Measurements from ENCODE around the gene SMPD3.

Gene SMPD3

DNA sequence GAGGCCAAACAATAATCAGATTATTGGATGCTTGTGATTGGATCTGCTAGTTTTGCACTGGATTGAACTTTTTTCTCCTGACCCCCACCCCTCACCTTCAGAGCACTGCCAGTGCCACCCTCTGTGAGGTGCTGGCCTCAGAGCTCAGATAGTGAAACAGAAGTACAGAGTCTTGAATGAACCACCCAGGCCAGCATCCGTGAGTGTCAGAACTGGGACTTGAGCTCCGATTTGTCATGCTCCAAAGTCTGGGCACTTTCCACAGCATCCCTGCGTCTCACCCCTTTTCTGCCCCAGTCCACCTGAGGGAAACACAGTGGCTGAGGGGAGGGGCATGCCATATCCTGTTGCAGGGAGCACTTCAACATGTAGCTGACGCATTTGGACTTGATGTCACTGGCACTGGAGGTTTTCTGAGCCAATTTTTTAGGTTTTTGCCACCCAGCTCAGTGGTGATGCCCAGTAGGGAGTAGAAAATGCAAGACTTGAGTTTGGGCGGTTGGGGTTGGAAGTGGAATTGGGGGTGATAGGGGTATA lies 47.3 kb downstream of the SMPD3 start:
- Histone ChIP-seq H3K27me3 (replicated peaks; ENCODE audit: control insufficient read depth, insufficient read depth, low read length) (no peaks in the 10 kb centered on the region), H3K4me3 (replicated peaks; ENCODE audit: low read depth, low read length) (no peak overlapping the region), H3K36me3 (ENCODE audit: control insufficient read depth, insufficient read depth, low read length) (no peaks in the 10 kb centered on the region)
- TF ChIP-seq, protein P1, sequence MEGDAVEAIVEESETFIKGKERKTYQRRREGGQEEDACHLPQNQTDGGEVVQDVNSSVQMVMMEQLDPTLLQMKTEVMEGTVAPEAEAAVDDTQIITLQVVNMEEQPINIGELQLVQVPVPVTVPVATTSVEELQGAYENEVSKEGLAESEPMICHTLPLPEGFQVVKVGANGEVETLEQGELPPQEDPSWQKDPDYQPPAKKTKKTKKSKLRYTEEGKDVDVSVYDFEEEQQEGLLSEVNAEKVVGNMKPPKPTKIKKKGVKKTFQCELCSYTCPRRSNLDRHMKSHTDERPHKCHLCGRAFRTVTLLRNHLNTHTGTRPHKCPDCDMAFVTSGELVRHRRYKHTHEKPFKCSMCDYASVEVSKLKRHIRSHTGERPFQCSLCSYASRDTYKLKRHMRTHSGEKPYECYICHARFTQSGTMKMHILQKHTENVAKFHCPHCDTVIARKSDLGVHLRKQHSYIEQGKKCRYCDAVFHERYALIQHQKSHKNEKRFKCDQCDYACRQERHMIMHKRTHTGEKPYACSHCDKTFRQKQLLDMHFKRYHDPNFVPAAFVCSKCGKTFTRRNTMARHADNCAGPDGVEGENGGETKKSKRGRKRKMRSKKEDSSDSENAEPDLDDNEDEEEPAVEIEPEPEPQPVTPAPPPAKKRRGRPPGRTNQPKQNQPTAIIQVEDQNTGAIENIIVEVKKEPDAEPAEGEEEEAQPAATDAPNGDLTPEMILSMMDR (IDR thresholded peaks at IDR 0.05; ENCODE audit: insufficient read depth, low read length, poor library complexity, severe bottlenecking): no peak
- no peak for DNase-seq (ENCODE audit: extremely low read depth, insufficient read length)

- no peak for DNase-seq (ENCODE audit: extremely low read depth, insufficient read length)
Measured at GRCh38 chr16:68400083-68400923, 48.0 kb downstream of the SMPD3 start.

DNA sequence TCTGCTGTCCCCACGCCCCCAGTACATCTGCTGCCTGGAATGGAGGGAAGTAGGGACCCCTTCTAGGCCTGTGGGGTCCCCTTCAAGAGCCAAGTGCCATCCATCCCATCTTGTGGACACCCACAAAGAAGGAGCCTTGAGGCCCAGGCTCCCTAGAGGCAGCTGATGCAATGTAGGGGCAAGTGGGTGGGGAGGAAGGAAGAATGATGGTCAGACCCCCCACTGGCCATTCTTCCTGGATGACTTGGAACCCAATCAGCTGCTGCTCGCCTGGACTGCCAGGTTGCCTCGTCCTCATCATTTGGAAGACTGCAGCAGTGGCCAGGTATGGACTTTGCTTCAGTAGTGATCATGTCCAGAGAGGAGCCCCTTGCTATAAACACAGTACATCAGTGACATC lies 48.9 kb downstream of the SMPD3 start:
- Histone ChIP-seq H3K36me3 (ENCODE audit: control insufficient read depth, insufficient read depth, low read length) (no peaks in the 10 kb centered on the region), H3K27me3 (replicated peaks; ENCODE audit: control insufficient read depth, insufficient read depth, low read length) (no peaks in the 10 kb centered on the region), H3K4me3 (replicated peaks; ENCODE audit: low read depth, low read length) (no peak overlapping the region)
- TF ChIP-seq, protein P1 (IDR thresholded peaks at IDR 0.05; ENCODE audit: insufficient read depth, low read length, poor library complexity, severe bottlenecking): no peak
- DNase-seq (ENCODE audit: extremely low read depth, insufficient read length): no peak

More at GRCh38 chr16:68400083-68400923, 48.0 kb downstream of the SMPD3 start:
- H3K27me3 ChIP-seq (replicated peaks; ENCODE audit: control insufficient read depth, insufficient read depth, low read length): no peaks in the 10 kb centered on the region
- no peak overlapping the region for H3K4me3 ChIP-seq (replicated peaks; ENCODE audit: low read depth, low read length)
- TF ChIP-seq, protein P1 (IDR thresholded peaks at IDR 0.05; ENCODE audit: insufficient read depth, low read length, poor library complexity, severe bottlenecking): no peak
- no peaks in the 10 kb centered on the region for H3K36me3 ChIP-seq (ENCODE audit: control insufficient read depth, insufficient read depth, low read length)

- DNase-seq (ENCODE audit: extremely low read depth, insufficient read length): no peak
- no peaks in the 10 kb centered on the region for H3K27me3 ChIP-seq (replicated peaks; ENCODE audit: control insufficient read depth, insufficient read depth, low read length)
- TF ChIP-seq, protein P1 (IDR thresholded peaks at IDR 0.05; ENCODE audit: insufficient read depth, low read length, poor library complexity, severe bottlenecking): no peak
- H3K36me3 ChIP-seq (ENCODE audit: control insufficient read depth, insufficient read depth, low read length): no peaks in the 10 kb centered on the region
- no peak overlapping the region for H3K4me3 ChIP-seq (replicated peaks; ENCODE audit: low read depth, low read length)
Measured at GRCh38 chr16:68397710-68398201, 50.6 kb downstream of the SMPD3 start.

DNA sequence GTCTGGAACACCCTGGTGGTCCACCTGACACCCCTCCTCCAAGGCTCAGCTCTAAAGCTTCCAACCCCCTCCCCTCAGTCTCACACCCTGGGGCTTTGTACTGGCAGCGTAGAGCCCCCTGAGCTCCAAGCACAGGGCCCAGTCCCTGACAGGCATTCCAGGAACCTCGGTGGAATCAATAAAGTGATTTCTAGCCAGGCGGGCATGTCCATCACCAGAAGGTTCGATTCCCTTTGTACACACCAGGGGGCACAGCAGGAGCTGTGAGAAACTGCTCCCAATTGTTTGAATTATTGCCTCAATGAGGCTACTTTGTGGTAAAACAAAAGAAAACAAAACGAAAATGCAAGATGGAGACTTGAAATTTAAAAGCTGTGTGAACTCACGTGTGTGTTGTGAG lies 51.8 kb downstream of the SMPD3 start:
- Histone ChIP-seq H3K36me3 (ENCODE audit: control insufficient read depth, insufficient read depth, low read length) (no peaks in the 10 kb centered on the region), H3K4me3 (replicated peaks; ENCODE audit: low read depth, low read length) (no peak overlapping the region), H3K27me3 (replicated peaks; ENCODE audit: control insufficient read depth, insufficient read depth, low read length) (no peaks in the 10 kb centered on the region)
- TF ChIP-seq, protein P1 (IDR thresholded peaks at IDR 0.05; ENCODE audit: insufficient read depth, low read length, poor library complexity, severe bottlenecking): peak; percentile 71
- DNase-seq (ENCODE audit: extremely low read depth, insufficient read length): no peak

Measured in GM06990 (cell line).